B cell (primary cell): Measurements from ENCODE around the gene CAV2. TPM values are rescaled to one million over a fixed set of nuclear protein-coding genes. Genes with fewer than 3 reads are reported as not detected.

Experiments
- ATAC-seq: fragments of 200-7000 bp; cut with Tn5 transposase; one replicate; pipeline ENCODE4 v1.10.0; 2021; ENCODE audit warnings: low read depth, mild to moderate bottlenecking, moderate number of reproducible peaks, moderate library complexity
- CTCF ChIA-PET: fragments of 350-600 bp; sonication (Branson Sonifier 250); formaldehyde crosslinking; loops from one replicate; lab custom pipeline; 2021; ENCODE audit warnings: antibody characterized with exemption, inconsistent platforms; lab: Charles Lee
- POLR2A ChIA-PET: fragments of 350-600 bp; sonication (Branson Sonifier 250); formaldehyde crosslinking; loops from one replicate; lab custom pipeline; 2021; ENCODE audit warnings: antibody characterized with exemption; lab: Charles Lee
- DNase-seq: peaks from one replicate; pipeline ENCODE4 v3.0.0; 2013
- H2AFZ ChIP-seq: 2 replicates; pipeline ENCODE4 v1.6.1; 2012; ENCODE audit warnings: mild to moderate bottlenecking, low read depth, low read length; ENCODE audit not compliant: insufficient read depth, poor library complexity, severe bottlenecking
- H3K27ac ChIP-seq, 2 donors: 1 replicate in 1 of 2; 2 replicates in 1 of 2; pipeline ENCODE4 v1.5.1; 2012 to 2013; ENCODE audit warnings: low read length in 2 of 2, mild to moderate bottlenecking in 2 of 2, moderate library complexity in 1 of 2
- H3K27me3 ChIP-seq, 4 experiments: fragments of 200-600 bp in 1 of 4; sonication (generic) in 1 of 4; replicated peaks in 1 of 4; 1 replicate in 2 of 4; 2 replicates in 2 of 4; pipeline versions ENCODE4 v1.6.1 to v1.7.0; 2013 to 2016; ENCODE audit warnings: low read length in 3 of 4, mild to moderate bottlenecking in 2 of 4, mixed read lengths in 1 of 4, moderate library complexity in 1 of 4; ENCODE audit not compliant: insufficient read depth in 4 of 4, control insufficient read depth in 3 of 4; ENCODE audit errors: control extremely low read depth in 1 of 4
- H3K36me3 ChIP-seq, 2 experiments: replicated peaks in 1 of 2; 1 replicate in 1 of 2; 2 replicates in 1 of 2; pipeline versions ENCODE4 v1.6.1 to v1.7.1; 2013; ENCODE audit warnings: low read length in 1 of 2; ENCODE audit not compliant: insufficient read depth in 2 of 2, control insufficient read depth in 1 of 2; ENCODE audit errors: control extremely low read depth in 1 of 2, extremely low read depth in 1 of 2
- H3K4me1 ChIP-seq, 2 donors: fragments of 200-600 bp in 1 of 2; sonication (generic) in 1 of 2; 1 replicate in 1 of 2; 2 replicates in 1 of 2; pipeline versions ENCODE4 v1.5.1 to v1.6.1; 2013 to 2017; ENCODE audit warnings: low read length in 2 of 2; ENCODE audit not compliant: control insufficient read depth in 2 of 2, insufficient read depth in 2 of 2
- H3K4me2 ChIP-seq: replicated peaks from 2 replicates; pipeline ENCODE3; 2012; ENCODE audit warnings: mild to moderate bottlenecking, low read depth, low read length; ENCODE audit not compliant: poor library complexity, severe bottlenecking
- H3K4me3 ChIP-seq, 5 experiments: fragments of 200-600 bp in 1 of 5; sonication (generic) in 1 of 5; 1 replicate in 3 of 5; 2 replicates in 2 of 5; pipeline versions ENCODE4 v1.5.1 to v1.7.0; 2011 to 2016; ENCODE audit warnings: low read length in 4 of 5, mild to moderate bottlenecking in 4 of 5, low read depth in 2 of 5, control low read depth in 1 of 5, moderate library complexity in 1 of 5; ENCODE audit not compliant: insufficient read depth in 1 of 5; ENCODE audit errors: control extremely low read depth in 1 of 5, extremely low read depth in 1 of 5
- H3K79me2 ChIP-seq: fragments of 200-600 bp; sonication (generic); one replicate; pipeline ENCODE4 v1.6.0; 2016; ENCODE audit warnings: low read length; ENCODE audit not compliant: control insufficient read depth, insufficient read depth
- H3K9ac ChIP-seq: fragments of 200-600 bp; sonication (generic); 2 replicates; pipeline ENCODE4 v1.6.1; 2017; ENCODE audit warnings: mild to moderate bottlenecking, low read length, moderate library complexity
- H3K9me3 ChIP-seq, 3 donors: one replicate each; pipeline versions ENCODE4 v1.6.1 to v1.7.1; 2013; ENCODE audit warnings: low read length in 2 of 3; ENCODE audit not compliant: control insufficient read depth in 2 of 3, insufficient read depth in 1 of 3; ENCODE audit errors: control extremely low read depth in 1 of 3
- H4K20me1 ChIP-seq: 2 replicates; pipeline ENCODE4 v1.6.0; 2012; ENCODE audit warnings: mild to moderate bottlenecking, low read length; ENCODE audit not compliant: insufficient read depth, control insufficient read depth, poor library complexity, severe bottlenecking
- H3K27ac Mint-ChIP-seq: one replicate; pipeline ENCODE4 v1.8.0; 2021; ENCODE audit warnings: mixed read lengths
- H3K27me3 Mint-ChIP-seq: one replicate; pipeline ENCODE4 v1.8.0; 2021; ENCODE audit warnings: mixed read lengths
- H3K4me1 Mint-ChIP-seq: one replicate; pipeline ENCODE4 v1.8.0; 2021; ENCODE audit warnings: mixed read lengths
- H3K4me3 Mint-ChIP-seq: one replicate; pipeline ENCODE4 v1.8.0; 2021; ENCODE audit warnings: mixed read lengths
- H3K9me3 Mint-ChIP-seq: one replicate; pipeline ENCODE4 v1.8.0; 2022; ENCODE audit warnings: mixed read lengths; ENCODE audit not compliant: insufficient read depth
- CTCF ChIP-seq: fragments of 200-600 bp; IDR thresholded peaks from one replicate; pipeline ENCODE4 v1.8.0; 2022; ENCODE audit warnings: antibody characterized with exemption, mild to moderate bottlenecking
- EZH2 ChIP-seq: IDR thresholded peaks from 2 replicates; pipeline ENCODE4 v1.6.1; 2012; ENCODE audit warnings: borderline replicate concordance, low read depth, mild to moderate bottlenecking, moderate library complexity, low read length; ENCODE audit not compliant: insufficient read depth, poor library complexity, severe bottlenecking
- WGBS: methylation state at CpG from one replicate; pipeline ENCODE4 v1.1.5; 2013; ENCODE audit warnings: missing lambda C conversion rate; ENCODE audit not compliant: insufficient coverage; 5-methylcytosine and 5-hydroxymethylcytosine counted together
- intact Hi-C: fragments of 100-400 bp; cut with micrococcal nuclease; formaldehyde crosslinking; loops from one replicate; pipeline ENCODE4 v1.10.0; 2022
- polyA plus RNA-seq: library from polyadenylated mRNA; depleted of rRNA; stranded (reverse); fragments of >200 nt; gene quantifications from 2 replicates; pipeline ENCODE4 v1.2.3, GENCODE V29; 2012
- total RNA-seq, 2 donors: library from RNA; stranded (reverse); fragments of 120-200 nt in 1 of 2; gene quantifications; 1 replicate in 1 of 2; 2 replicates in 1 of 2; pipeline versions ENCODE4 v1.2.3 to v1.2.4, GENCODE V29; 2013 to 2022

CAV2 gene
- total and polyA plus RNA-seq, 2 donors (not counting 1 experiment from before 2014, with no cell fraction given) = not detected

DNA sequence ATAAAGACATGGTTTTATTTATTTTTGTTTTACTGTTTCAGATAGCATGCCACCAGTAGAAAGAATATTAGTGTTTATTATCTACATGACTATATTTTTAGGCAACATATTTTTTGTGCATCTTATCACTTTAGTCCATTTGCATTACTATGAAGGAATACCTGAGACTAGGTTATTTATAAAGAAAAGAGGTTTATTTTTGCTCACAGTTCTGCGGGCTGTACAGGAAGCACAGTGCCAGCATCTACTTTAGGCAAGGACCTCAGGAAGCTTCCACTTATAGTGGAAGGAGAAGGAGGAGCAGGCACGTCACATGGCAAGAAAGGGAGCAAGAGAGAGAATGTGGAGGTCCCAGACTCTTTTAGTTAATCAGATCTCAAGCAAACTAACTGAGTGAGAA, 5.7 kb downstream of the CAV2 start:
- H3K9me3 Mint-ChIP-seq = no peaks in the 10 kb centered on the region
- POLR2A ChIA-PET = no interaction called here
- CTCF ChIA-PET = interaction anchor here (1.3 to 1.6 kb wide), 2 partner anchors 10 to 22 kb away, joined by 3 to 6 read pairs; no protein-coding TSS in a partner anchor
- H3K9me3 ChIP-seq = peaks cover 0 to 1% (median 0%) of the 10 kb centered on the region in 3 donors
- TF ChIP-seq CTCF (no peak), EZH2 (no peak)
- DNase-seq = no peak
- H3K9ac ChIP-seq = no peak overlapping the region
- H3K4me2 ChIP-seq = no peak overlapping the region
- H3K4me1 ChIP-seq = peaks cover 4 to 6% of the 10 kb centered on the region in 2 donors
- H3K27me3 Mint-ChIP-seq = peaks cover 16% of the 10 kb centered on the region
- no peak overlapping the region for H3K4me3 ChIP-seq
- no peak for ATAC-seq
- H3K27ac ChIP-seq = no peak overlapping the region
- H4K20me1 ChIP-seq = no peaks in the 10 kb centered on the region
- H3K4me3 Mint-ChIP-seq = no peak overlapping the region
- H3K27ac Mint-ChIP-seq = no peak overlapping the region
- no peaks in the 10 kb centered on the region for H3K36me3 ChIP-seq
- no peaks in the 10 kb centered on the region for H3K79me2 ChIP-seq
- peaks cover 0 to 18% (median 14%) of the 10 kb centered on the region in 4 experiments for H3K27me3 ChIP-seq
- peaks cover 3% of the 10 kb centered on the region for H3K4me1 Mint-ChIP-seq
- intact Hi-C loops = no loop called here
- no peak overlapping the region for H2AFZ ChIP-seq
- 75% methylated on average over 1 of the region's 2 CpGs for WGBS

GRCh38 chr7:116505823-116506222, 6.3 kb downstream of the CAV2 start:
- intact Hi-C loops = no loop called here
- Histone ChIP-seq H3K4me1 (peaks cover 0 to under 1% of the 10 kb centered on the region in 2 donors), H3K4me3 (no peak overlapping the region), H3K27me3 (peaks cover 0 to 12% (median 8%) of the 10 kb centered on the region in 4 experiments), H2AFZ (no peak overlapping the region), H3K9me3 (no peaks in the 10 kb centered on the region), H3K36me3 (no peaks in the 10 kb centered on the region), H3K27ac (no peak overlapping the region), H3K9ac (no peak overlapping the region), H3K79me2 (no peaks in the 10 kb centered on the region), H3K4me2 (no peak overlapping the region), H4K20me1 (no peaks in the 10 kb centered on the region)
- Mint-ChIP-seq H3K27me3 (peaks cover 11% of the 10 kb centered on the region), H3K9me3 (no peaks in the 10 kb centered on the region), H3K27ac (no peak overlapping the region), H3K4me1 (no peaks in the 10 kb centered on the region), H3K4me3 (no peak overlapping the region)
- no peak for TF ChIP-seq CTCF
- no peak for TF ChIP-seq EZH2
- DNase-seq = no peak
- ATAC-seq = no peak
- WGBS = no CpG with 5 or more reads among the region's 3 CpGs
- CTCF ChIA-PET = no interaction called here
- POLR2A ChIA-PET = no interaction called here
